ENCODE data around the gene CLEC4G. TPM values are rescaled to one million over a fixed set of nuclear protein-coding genes. Genes with fewer than 3 reads are reported as not detected.

CLEC4G gene
- total RNA-seq, 1 donor from 2014 or later: not detected

DNA sequence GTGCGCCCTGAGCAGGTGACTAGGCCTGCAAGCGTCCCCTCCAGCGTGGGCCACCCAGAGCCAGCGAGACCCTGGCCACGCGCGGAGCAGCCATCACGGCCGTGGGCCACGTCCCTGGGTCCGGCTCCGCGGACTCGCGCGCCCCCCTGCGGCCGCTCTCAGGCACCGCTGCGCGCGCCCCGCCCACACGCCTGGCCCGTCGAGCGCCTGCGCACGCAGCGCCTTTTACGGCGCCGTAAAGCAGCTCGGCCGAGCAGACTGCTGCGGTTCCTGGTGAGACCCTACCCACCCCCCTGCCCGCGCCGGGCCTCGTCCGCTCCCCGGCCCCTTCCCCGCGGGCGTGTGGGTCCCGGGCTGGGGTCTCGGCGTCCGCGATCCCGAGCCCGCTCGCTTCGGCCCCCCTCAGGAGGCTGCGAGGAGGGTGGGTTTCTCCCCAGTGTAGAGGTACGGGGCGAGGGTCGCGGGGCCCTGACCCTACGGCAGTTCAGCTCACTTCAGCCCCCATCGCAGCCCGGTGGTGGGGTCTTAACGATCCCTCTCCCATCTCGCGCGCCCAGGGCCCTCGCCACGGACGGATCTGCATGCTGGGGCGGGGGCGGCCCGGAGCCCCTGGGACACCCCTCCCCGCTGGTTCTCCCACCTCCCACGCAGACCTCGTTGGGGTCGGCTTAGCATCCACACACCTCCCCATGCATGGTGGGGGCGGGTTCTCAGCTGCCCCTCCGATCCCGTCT lies 51.1 kb downstream of the CLEC4G start, which contains the start of gene TRAPPC5:
Gene TRAPPC5, plus strand, starts transcription at position 228 of the 734 bp plus-strand sequence. CDS start 1,421 bp downstream, outside the sequence.
- H3K4me3 ChIP-seq (ENCODE audit: low read depth, low read length): peak within 1 kb of the TSS; percentile 99
- FAIRE-seq (no peak), DNase-seq (ENCODE audit: low read depth) (peak; percentile 42)
- TF ChIP-seq, protein P1, sequence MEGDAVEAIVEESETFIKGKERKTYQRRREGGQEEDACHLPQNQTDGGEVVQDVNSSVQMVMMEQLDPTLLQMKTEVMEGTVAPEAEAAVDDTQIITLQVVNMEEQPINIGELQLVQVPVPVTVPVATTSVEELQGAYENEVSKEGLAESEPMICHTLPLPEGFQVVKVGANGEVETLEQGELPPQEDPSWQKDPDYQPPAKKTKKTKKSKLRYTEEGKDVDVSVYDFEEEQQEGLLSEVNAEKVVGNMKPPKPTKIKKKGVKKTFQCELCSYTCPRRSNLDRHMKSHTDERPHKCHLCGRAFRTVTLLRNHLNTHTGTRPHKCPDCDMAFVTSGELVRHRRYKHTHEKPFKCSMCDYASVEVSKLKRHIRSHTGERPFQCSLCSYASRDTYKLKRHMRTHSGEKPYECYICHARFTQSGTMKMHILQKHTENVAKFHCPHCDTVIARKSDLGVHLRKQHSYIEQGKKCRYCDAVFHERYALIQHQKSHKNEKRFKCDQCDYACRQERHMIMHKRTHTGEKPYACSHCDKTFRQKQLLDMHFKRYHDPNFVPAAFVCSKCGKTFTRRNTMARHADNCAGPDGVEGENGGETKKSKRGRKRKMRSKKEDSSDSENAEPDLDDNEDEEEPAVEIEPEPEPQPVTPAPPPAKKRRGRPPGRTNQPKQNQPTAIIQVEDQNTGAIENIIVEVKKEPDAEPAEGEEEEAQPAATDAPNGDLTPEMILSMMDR (IDR thresholded peaks at IDR 0.05; ENCODE audit: insufficient read depth, low read length, severe bottlenecking): peak; percentile 78
- peaks cover 6% of the 10 kb centered on the region for H3K36me3 ChIP-seq (ENCODE audit: control insufficient read depth, insufficient read depth, low read length)
- no peaks in the 10 kb centered on the region for H3K27me3 ChIP-seq (ENCODE audit: control insufficient read depth, insufficient read depth, low read length)

DNA sequence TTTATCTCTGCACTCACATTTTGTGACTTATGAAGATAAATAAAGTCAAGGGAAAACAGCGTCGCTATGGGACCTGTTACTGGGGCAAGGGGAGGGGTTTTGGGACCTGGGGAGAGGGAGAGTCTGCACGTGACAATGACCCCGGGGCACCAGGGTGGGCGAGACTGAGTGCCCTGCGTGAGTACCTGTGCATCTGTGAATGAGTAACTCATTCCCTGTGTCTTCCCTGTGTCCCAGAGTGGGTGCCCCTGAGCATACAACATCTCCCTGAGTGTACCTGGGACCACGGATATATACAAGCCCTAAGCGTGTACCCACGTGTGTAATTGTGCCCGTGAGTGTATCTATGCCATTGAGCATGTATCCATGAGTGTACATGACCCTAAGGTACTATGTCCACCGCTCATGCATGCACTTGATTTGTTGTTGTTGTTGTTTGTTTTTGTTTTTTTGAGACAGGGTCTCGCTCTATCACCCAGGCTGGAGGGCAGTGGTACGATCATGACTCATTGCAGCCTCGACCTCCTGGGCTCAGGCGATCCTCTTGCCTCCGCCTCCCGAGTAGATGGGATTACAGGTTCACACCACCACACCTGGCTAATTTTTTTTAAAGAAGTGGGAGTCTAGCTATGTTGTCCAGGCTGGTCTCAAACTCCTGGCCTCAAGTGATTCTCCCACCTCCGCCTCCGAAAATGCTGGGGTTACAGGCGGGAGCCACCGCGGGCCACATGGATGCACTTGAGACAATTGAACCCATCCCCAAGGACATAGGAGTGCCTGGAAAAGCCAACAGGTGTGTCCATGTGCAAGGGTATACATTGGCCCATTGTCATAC lies 51.9 kb downstream of the CLEC4G start:
- Histone ChIP-seq H3K27me3 (ENCODE audit: control insufficient read depth, insufficient read depth, low read length) (no peaks in the 10 kb centered on the region), H3K36me3 (ENCODE audit: control insufficient read depth, insufficient read depth, low read length) (peaks cover 6% of the 10 kb centered on the region), H3K4me3 (ENCODE audit: low read depth, low read length) (no peak overlapping the region)
- no peak for DNase-seq (ENCODE audit: low read depth)
- no peak for FAIRE-seq
- TF ChIP-seq, protein P1 (IDR thresholded peaks at IDR 0.05; ENCODE audit: insufficient read depth, low read length, severe bottlenecking): no peak

DNA sequence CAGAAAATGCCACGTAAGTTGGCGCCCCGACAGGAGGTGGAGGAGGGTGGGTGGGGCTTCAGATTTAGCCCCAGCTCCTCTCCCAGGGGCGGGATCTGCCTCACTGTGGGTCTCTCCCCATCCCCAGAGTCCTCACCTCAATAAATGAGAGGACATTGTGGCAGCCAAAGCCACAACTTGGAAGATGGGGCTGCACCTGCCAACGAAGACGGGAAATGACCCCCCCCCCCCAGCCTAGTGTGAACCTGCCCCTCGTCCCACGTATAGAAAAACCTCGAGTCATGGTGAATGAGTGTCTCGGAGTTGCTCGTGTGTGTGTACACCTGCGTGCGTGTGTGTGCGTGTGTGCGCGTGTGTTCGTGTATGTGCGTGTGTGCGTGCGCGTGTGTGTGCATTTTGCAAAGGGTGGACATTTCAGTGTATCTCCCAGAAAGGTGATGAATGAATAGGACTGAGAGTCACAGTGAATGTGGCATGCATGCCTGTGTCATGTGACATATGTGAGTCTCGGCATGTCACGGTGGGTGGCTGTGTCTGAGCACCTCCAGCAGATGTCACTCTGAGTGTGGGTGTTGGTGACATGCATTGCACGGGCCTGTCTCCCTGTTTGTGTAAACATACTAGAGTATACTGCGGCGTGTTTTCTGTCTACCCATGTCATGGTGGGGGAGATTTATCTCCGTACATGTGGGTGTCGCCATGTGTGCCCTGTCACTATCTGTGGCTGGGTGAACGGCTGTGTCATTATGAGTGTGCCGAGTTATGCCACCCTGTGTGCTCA lies 52.7 kb downstream of the CLEC4G start:
- Histone ChIP-seq H3K36me3 (ENCODE audit: control insufficient read depth, insufficient read depth, low read length) (peaks cover 6% of the 10 kb centered on the region), H3K4me3 (ENCODE audit: low read depth, low read length) (no peak overlapping the region), H3K27me3 (ENCODE audit: control insufficient read depth, insufficient read depth, low read length) (no peaks in the 10 kb centered on the region)
- TF ChIP-seq, protein P1 (IDR thresholded peaks at IDR 0.05; ENCODE audit: insufficient read depth, low read length, severe bottlenecking): no peak
- FAIRE-seq (no peak), DNase-seq (ENCODE audit: low read depth) (peak; percentile 6)

Other genes starting within 250 kb of the CLEC4G start
- gene PEX11G, start 243.1 kb downstream of the CLEC4G start, total RNA-seq: 2.1 and 3.8 TPM in 2 replicates
- 3.5 and 3.9 TPM in 2 replicates for gene ZNF358, start 216.0 kb downstream of the CLEC4G start, total RNA-seq
- gene MCOLN1, start 209.5 kb downstream of the CLEC4G start, total RNA-seq: 3.7 and 3.8 TPM in 2 replicates
- gene PNPLA6, start 196.4 kb downstream of the CLEC4G start, total RNA-seq: 35.6 and 40.8 TPM in 2 replicates
- 2.4 and 7.0 TPM in 2 replicates for gene CAMSAP3, start 136.2 kb downstream of the CLEC4G start, total RNA-seq
- 21.8 and 23.4 TPM in 2 replicates for gene XAB2, start 102.6 kb downstream of the CLEC4G start, total RNA-seq
- 10.3 and 14.5 TPM in 2 replicates for gene PET100, start 102.3 kb downstream of the CLEC4G start, total RNA-seq
- not detected in 2 replicates for gene PCP2, start 98.4 kb downstream of the CLEC4G start, total RNA-seq
- 47.9 and 89.4 TPM in 2 replicates for gene STXBP2, start 95.0 kb downstream of the CLEC4G start, total RNA-seq
- gene RETN, start 63.1 kb downstream of the CLEC4G start, total RNA-seq: not detected in 2 replicates
- gene MCEMP1, start 55.0 kb downstream of the CLEC4G start, total RNA-seq: not detected in 2 replicates
- 29.2 and 141 TPM in 2 replicates for gene TRAPPC5, start 51.3 kb downstream of the CLEC4G start, total RNA-seq
- gene FCER2, start 30.0 kb downstream of the CLEC4G start, total RNA-seq: not detected in 2 replicates
- not detected in 2 replicates for gene CD209, start 15.4 kb upstream of the CLEC4G start, total RNA-seq
- gene CLEC4M, start 31.1 kb upstream of the CLEC4G start, total RNA-seq: not detected in 2 replicates
- gene EVI5L, start 98.1 kb upstream of the CLEC4G start, total RNA-seq: 9.2 and 19.5 TPM in 2 replicates
- gene PRR36, start 142.3 kb upstream of the CLEC4G start, total RNA-seq: 0.13 TPM in 1 of 2 replicates, not detected in the other
- gene LRRC8E, start 156.4 kb upstream of the CLEC4G start, total RNA-seq: 7.6 and 13.2 TPM in 2 replicates
- gene MAP2K7, start 171.8 kb upstream of the CLEC4G start, total RNA-seq: 10.0 and 11.9 TPM in 2 replicates
- 1.8 and 1.9 TPM in 2 replicates for gene TGFBR3L, start 182.7 kb upstream of the CLEC4G start, total RNA-seq
- gene SNAPC2, start 188.2 kb upstream of the CLEC4G start, total RNA-seq: 13.4 and 15.9 TPM in 2 replicates
- 0.26 and 0.77 TPM in 2 replicates for gene CTXN1, start 194.0 kb upstream of the CLEC4G start, total RNA-seq
- 96.1 and 146 TPM in 2 replicates for gene TIMM44, start 211.6 kb upstream of the CLEC4G start, total RNA-seq

Data from bronchial epithelial cell (primary cell).